Erythroblast (primary cell): ENCODE results near the gene THAP8.

Experiments used
- DNase-seq, 2 experiments: peaks; one replicate each; lab custom pipeline; 2025; lab: John Stamatoyannopoulos, UW
- GATA1 ChIP-seq: IDR thresholded peaks from 2 replicates; pipeline ENCODE4 v1.6.1; 2011; ENCODE audit warnings: low read depth, mild to moderate bottlenecking, control low read depth, low read length, moderate library complexity
- POLR2A ChIP-seq: IDR thresholded peaks from 2 replicates; pipeline ENCODE4 v1.6.1; 2011; ENCODE audit warnings: mild to moderate bottlenecking, low read length

Gene THAP8

DNA sequence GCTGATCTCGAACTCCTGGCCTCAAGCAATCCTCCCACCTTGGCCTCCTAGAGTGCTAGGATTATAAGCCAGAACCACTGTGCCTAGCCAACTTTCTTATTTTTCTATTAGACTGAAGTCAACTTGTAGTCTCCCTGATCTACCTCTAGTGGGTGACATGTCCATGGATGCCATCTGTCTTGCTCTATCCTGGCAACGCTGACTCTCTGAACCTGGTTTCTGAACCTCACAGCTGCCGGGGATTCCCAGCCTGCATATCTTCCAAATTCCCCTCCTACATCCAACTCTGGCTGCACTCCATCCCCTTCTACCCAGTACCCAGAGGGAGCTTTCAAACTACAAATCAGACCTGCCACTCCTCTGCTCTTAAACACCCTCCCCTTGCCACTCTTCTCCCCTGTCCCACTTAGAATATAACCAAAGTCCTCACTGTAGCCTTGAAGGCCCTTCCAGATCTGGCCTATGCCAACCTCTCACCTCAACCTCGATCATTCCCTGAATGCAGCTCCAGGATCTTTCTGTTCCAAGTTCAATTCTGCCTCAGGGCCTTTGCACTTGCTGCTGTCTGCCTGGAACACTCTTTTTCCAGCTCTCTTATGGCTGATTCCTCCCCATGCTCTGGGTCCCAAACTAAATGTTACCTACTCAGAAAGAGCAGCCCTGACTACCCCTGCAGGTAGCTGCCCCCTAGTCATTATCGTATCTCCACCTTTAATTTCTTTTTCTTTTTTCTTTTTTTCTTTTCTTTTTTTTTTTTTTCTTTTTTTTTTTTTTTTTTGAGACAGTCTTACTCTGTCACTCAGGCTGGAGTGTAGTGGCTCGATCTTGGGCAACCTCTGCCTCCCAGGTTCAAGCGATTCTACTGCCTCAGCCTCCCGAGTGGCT lies 23.6 kb downstream of the THAP8 start:
- no peak for DNase-seq
- no peak for TF ChIP-seq POLR2A
- TF ChIP-seq GATA1 = no peak

DNA sequence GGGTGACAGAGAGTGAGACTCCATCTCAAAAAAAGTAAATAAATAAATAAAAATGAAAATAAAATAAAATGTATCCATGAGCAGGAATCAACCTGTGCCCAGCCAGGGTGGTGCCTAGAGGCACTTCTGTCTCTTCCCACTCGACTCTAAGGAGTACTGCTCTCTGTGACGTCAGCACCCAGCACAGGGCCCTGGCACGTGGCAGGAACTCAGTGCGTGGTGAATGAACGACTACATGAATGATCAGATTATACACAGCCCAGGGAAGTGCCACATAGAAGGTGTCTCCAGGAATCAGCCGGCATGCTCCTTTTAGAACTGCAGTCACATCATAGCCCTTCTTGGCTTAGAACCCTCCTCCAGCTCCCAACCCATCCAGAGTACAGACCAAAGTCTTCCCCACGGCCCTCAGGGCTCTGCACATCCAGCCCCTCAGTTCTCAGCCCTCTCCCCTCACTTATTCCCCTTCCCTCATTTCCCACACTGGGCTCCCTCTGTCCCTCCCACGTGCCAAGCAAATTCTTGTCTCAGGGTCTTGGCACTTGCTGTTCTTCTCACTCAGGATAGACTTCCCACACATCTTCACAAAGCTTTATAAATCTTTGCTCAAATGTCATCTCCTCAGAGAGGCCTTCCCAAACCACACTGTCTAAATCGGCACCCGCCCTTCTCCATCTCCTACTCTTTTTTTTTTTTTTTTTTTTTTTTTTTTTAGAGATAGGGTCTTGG lies 25.6 kb downstream of the THAP8 start:
- DNase-seq = no peak
- no peak for TF ChIP-seq POLR2A
- no peak for TF ChIP-seq GATA1

DNA sequence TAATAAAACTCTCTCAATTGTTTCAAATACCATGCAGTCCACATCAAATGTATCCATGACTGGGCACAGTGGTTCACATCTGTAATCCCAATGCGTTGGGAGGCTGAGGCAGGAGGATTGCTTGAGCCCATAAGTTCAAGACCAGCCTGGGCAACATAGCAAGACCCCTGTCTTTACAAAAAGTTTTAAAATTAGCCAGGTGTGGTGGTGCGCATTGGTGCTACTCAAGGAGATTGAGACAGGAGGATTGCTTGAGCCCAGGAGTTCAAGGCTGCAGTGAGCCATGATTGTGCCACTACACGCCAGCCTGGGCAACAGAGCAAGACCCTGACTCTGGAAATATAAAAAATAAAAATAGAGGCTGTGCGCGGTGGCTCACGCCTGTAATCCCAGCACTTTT lies 26.4 kb downstream of the THAP8 start:
- TF ChIP-seq GATA1 (no peak), POLR2A (no peak)
- no peak for DNase-seq

DNA sequence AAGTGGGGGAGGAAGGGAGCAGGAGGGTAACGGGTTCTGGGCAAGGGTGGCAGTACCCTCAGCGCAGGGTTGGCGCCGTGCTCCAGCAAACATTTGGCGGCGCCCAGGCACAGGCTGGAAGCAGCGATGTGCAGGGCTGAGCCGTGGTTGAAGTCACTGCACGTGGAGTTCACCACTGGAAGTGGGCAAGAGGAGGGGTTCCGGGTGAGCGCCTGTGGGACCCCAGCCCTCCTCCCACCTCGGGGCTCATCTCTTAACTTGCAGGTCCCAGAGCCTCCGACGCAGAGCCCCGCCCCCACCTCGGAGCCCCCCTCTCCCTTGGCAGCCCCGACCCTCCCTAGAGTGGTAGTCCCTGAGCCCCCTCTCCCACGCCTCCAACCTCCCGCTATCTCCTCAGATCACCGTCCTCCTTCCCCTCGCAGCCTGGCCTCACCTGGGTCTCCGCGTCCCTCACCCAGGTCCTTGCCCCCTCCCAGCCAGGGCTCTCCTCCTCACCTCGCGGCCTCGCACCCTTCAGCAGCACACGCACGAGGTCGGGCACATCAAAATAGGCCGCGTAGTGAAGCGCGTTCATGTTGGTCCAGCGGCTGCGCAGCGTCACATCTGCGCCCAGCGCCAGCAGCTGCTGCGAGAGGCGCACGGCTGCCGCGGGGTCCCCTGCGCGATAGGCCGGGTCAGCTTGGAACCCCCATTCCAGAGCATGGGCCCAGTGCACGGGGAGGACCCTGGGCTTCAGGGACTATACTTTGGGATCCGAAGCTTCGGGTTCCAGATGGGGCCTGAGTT lies 27.8 kb downstream of the THAP8 start:
- DNase-seq = no peak
- TF ChIP-seq GATA1 (no peak), POLR2A (no peak)

DNA sequence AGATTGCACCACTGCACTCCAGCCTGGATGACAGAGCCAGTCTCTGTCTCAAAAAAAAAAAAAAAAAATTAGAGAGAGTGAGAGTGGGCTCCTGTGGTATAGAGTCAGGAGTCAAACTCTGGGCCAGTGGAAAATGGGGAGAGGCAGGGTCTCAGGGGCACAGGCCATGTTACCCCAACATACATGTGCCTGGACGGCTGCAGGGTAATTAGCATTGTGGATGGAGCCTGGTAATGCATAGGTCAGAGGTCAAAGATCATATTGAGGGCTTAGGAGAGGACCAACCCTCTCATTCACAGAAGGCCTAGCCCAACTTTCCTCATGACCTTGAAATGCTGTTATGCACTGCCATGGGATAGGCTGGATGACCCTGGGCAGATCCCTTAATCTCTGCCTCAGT lies 28.5 kb downstream of the THAP8 start:
- DNase-seq = no peak
- no peak for TF ChIP-seq GATA1
- TF ChIP-seq POLR2A = no peak

DNA sequence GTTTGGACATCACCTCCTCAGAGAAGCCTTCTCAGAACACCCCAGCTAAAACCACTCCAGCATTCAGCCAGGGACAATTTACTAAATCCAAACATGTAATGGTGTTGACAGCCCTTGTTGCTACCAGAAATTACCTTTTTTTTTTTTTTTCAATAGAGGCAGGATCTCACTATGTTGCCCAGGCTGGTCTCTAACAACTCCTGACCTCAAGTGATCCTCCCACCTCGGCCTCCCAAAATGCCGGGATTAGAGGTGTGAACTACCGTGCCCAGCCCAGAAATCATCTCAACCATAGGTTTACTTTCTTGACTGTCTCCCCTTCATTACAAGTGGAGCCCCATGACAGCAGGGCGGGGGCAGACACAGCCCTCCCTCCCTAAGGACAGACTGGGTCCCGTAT lies 30.7 kb downstream of the THAP8 start:
- DNase-seq = no peak
- no peak for TF ChIP-seq POLR2A
- no peak for TF ChIP-seq GATA1

DNA sequence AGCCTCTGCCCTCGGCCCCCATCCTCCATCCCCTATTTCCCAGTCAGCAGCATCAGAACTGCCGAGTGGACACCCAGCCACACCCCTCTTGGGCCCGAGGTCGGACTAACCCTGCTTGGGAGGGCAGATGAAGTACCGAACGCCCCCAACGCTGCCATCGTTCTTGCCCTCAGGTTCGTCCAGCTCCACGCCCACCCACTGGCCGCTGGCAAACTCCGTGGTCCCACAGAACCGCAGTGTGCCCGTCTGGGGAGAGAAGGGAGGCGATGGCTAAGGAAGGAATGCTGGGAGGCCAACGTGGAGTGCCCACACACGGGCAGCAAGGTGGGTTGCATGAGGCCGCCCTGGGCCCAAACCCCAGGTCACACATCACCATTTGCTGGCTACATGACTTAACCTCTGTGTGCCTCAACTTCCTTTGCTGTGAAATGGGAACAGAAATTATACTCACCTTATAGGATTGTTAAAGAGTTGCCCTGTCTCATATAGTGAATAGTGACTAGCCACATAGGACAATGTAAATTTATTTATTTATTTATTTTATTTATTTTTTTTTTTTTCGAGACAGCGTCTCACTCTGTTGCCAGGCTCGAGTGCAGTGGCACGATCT lies 34.9 kb downstream of the THAP8 start:
- TF ChIP-seq GATA1 (no peak), POLR2A (no peak)
- no peak for DNase-seq

DNA sequence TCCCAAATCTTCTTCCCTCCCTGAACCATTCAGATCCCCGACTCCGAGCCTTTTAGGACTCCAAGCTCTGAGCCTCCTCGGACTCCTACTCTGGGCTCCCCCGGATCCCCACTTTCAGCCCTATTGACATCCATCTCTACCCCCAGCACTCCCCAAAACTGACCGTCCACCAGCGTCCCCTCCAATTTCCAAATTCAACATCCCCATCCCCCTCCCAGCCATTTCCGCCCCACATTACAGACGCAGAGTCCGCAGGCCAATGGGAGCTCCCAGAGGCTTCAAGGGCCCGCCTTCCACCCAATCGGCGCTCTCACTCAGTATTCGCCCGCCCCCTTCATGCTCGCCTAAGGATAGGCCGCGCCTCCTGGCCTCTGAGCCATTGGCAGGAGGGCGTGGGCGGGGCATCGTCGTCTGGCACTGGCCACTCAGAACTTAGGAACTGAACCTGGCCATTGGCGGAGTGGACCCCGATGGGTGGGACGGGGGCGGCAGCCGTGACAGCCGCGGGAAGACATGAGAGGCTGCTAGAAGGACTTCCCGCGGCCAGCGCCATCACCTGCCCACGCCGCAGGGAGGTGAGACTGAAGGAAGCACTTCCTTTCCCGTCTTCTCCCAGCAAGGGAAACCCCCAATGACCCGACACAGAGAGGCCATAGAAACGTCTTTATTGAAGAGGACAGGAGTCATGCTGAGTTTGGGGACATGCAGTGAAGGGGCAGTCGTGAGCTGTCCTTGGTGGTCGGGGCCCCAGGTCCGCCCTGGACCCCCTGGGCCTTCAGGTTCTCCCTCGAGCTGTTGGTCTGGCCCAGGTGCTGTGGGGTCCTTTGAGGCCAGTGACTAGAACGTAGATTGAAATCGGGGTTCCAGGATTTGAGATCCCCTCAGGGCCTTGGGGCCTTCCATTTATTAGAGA lies 39.8 kb downstream of the THAP8 start, which contains the start of gene ALKBH6:
Gene ALKBH6 (minus strand): TSS at position 202 of the 913 bp plus-strand sequence. CDS start 816 bp downstream, outside the sequence.
- peak; percentile 99 for DNase-seq
- TF ChIP-seq GATA1 = no peak
- TF ChIP-seq POLR2A = peak; percentile 75

DNA sequence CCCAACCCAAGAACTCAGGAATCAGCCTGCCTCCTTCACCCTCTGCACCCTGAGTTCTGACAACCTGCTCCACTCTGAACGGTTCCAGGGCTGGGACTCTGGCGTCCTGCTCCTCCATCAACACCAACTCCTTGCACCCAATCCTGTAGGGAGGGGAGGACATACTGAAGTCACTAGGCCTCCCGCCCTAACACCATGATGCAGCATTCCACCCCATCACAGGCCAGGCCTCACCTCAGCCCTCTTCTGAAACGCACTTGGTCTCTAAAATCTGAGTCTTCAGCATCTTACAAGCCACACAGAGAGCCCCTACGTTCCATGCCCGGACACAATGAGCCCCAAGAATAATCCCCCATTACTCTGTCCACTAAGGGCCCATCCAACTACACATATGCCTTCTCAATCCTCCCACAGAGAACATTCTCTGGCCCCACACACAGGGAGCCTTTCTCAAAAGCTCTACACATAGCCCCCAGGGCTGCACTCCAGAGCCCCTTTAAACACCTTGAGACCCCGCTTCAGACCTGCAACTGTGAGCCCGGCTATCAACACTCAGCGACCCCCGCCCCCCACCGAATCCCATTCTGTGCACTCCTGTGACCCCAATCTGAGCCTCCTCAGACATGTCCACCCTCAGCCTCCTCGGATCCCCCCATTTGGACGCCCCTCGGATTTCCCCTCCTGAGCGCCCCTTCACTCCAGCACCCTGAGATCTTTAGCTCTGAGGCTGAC lies 40.6 kb downstream of the THAP8 start:
- peak; percentile 71 to 75 for DNase-seq
- TF ChIP-seq POLR2A (no peak), GATA1 (no peak)

DNA sequence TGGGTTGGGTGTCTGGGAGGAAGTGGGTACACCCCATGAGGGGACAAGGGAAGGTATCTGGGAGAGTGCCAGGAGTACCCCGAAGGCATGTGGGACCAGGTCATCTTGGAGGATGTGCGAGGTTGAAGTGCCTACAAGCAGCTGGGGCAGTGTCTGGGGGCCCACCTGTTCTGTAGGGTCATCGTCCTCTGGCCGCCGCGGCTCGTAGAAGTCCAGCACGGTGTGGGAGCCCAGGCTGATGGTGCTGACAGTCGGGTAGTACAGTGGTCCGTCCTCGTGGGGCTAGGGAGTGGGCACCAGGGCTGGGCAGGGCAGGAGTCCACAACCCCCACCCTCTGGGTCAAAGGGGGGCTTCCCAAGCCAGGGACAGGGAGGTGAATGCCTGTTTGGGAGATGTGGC lies 43.7 kb downstream of the THAP8 start:
- TF ChIP-seq GATA1 (no peak), POLR2A (no peak)
- no peak for DNase-seq

DNA sequence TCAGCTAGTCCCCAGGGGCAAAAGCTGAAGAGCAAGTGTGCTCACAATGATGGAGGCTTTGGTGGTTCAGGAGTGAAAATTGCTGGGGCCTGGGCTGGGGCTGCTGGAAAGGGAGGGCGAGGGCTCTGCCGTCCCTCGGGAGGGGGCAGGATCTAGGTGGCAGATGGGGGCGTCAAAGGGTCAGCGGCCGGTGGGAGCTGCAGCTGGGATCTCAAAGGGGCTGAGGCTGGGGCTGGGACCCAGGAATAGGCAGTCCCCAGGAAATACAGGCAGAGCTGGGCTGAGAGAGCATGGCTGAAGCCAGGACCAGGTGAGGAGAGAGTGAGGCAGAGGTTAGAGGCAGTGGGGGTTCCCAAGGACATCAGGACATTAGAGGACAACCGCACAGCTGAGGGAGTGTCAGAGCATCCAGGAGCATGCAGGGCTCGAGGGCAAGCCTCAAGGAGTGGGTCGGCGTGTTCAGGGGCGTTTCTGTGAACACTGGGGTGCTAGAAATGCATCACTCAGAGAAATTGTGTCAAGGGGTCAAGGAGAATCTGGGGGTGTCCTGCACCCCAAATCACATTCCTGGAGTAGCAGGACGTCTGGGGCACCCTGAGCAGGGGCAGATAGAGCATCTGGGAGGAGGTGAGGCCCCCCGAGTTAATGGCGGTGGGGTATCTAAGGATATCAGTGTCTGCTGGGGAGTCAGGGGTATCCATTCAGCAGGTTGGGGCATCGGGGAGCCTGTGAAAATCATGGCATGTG lies 44.3 kb downstream of the THAP8 start:
- TF ChIP-seq POLR2A (no peak), GATA1 (no peak)
- no peak for DNase-seq

DNA sequence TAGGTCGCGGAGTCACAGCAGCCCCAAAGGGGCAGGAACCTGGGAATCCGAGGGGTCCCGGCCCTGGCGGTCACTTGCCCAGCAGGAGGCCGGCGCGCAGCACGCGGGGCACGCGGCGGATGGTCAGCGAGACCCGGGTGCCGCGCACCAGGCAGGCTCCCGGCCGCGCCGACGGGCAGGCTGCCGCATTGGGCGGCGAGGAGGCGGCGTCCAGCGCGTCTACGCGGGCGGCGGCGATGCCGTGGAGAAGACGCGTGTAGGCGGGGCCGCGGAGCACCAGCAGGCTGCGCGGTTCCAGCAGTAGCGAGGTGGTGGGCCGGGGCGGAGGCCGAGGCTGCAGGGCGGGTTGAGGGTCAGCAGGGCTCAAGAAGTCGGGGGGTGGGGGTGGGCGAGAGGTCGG lies 44.9 kb downstream of the THAP8 start:
- peak; percentile 69 for DNase-seq
- TF ChIP-seq POLR2A = no peak
- TF ChIP-seq GATA1 = no peak
